WTC11 (cell line): ENCODE measurements around the gene AGA.

Source experiments
- ATF1 ChIP-seq: sonication (generic); formaldehyde crosslinking; IDR thresholded peaks from 2 replicates; pipeline ENCODE4 v1.8.1; 2023; ENCODE audit warnings: mild to moderate bottlenecking, moderate library complexity, missing genetic modification reagents
- E2F5 ChIP-seq: sonication (generic); formaldehyde crosslinking; IDR thresholded peaks from 2 replicates; pipeline ENCODE4 v1.8.1; 2022; ENCODE audit warnings: mild to moderate bottlenecking, moderate library complexity, missing genetic modification reagents
- JUN ChIP-seq: sonication (generic); formaldehyde crosslinking; IDR thresholded peaks from 2 replicates; pipeline ENCODE4 v1.8.0; 2023; ENCODE audit warnings: mild to moderate bottlenecking, missing genetic modification reagents
- TEAD4 ChIP-seq: sonication (generic); formaldehyde crosslinking; IDR thresholded peaks from 2 replicates; pipeline ENCODE4 v1.8.0; 2022; ENCODE audit warnings: mild to moderate bottlenecking, missing genetic modification reagents
- ZNF263 ChIP-seq: sonication (generic); formaldehyde crosslinking; IDR thresholded peaks from 2 replicates; pipeline ENCODE4 v1.8.1; 2022; ENCODE audit warnings: low read depth, mild to moderate bottlenecking, moderate library complexity, missing genetic modification reagents
- TF ChIP-seq, protein P1 (sequence below): sonication (generic); formaldehyde crosslinking; conservative IDR thresholded peaks from 2 replicates; pipeline ENCODE4 v1.8.1; 2023; ENCODE audit warnings: mild to moderate bottlenecking, low read depth, missing genetic modification reagents, moderate library complexity
- TF ChIP-seq, protein P2 (sequence below): fragments of 200-600 bp; IDR thresholded peaks from 2 replicates; pipeline ENCODE4 v1.8.0; 2022; ENCODE audit warnings: antibody characterized with exemption
- TF ChIP-seq, protein P3 (sequence below): sonication (generic); formaldehyde crosslinking; IDR thresholded peaks from 2 replicates; pipeline ENCODE4 v1.8.1; 2023; ENCODE audit warnings: mild to moderate bottlenecking, missing genetic modification reagents, moderate library complexity
- TF ChIP-seq, protein P4 (sequence below): sonication (generic); formaldehyde crosslinking; IDR thresholded peaks from 2 replicates; pipeline ENCODE4 v1.8.1; 2023; ENCODE audit warnings: mild to moderate bottlenecking, missing genetic modification reagents
- TF ChIP-seq, protein P5 (sequence below): fragments of 250-450 bp; sonication (Bioruptor Pico); conservative IDR thresholded peaks from 2 replicates; pipeline ENCODE4 v1.9.0; 2021; ENCODE audit warnings: mild to moderate bottlenecking

- TF ChIP-seq, protein P1, sequence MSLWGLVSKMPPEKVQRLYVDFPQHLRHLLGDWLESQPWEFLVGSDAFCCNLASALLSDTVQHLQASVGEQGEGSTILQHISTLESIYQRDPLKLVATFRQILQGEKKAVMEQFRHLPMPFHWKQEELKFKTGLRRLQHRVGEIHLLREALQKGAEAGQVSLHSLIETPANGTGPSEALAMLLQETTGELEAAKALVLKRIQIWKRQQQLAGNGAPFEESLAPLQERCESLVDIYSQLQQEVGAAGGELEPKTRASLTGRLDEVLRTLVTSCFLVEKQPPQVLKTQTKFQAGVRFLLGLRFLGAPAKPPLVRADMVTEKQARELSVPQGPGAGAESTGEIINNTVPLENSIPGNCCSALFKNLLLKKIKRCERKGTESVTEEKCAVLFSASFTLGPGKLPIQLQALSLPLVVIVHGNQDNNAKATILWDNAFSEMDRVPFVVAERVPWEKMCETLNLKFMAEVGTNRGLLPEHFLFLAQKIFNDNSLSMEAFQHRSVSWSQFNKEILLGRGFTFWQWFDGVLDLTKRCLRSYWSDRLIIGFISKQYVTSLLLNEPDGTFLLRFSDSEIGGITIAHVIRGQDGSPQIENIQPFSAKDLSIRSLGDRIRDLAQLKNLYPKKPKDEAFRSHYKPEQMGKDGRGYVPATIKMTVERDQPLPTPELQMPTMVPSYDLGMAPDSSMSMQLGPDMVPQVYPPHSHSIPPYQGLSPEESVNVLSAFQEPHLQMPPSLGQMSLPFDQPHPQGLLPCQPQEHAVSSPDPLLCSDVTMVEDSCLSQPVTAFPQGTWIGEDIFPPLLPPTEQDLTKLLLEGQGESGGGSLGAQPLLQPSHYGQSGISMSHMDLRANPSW (CRISPR knock-in tag) = no peak
- TF ChIP-seq, protein P2, sequence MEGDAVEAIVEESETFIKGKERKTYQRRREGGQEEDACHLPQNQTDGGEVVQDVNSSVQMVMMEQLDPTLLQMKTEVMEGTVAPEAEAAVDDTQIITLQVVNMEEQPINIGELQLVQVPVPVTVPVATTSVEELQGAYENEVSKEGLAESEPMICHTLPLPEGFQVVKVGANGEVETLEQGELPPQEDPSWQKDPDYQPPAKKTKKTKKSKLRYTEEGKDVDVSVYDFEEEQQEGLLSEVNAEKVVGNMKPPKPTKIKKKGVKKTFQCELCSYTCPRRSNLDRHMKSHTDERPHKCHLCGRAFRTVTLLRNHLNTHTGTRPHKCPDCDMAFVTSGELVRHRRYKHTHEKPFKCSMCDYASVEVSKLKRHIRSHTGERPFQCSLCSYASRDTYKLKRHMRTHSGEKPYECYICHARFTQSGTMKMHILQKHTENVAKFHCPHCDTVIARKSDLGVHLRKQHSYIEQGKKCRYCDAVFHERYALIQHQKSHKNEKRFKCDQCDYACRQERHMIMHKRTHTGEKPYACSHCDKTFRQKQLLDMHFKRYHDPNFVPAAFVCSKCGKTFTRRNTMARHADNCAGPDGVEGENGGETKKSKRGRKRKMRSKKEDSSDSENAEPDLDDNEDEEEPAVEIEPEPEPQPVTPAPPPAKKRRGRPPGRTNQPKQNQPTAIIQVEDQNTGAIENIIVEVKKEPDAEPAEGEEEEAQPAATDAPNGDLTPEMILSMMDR = no peak
- TF ChIP-seq JUN (CRISPR knock-in tag) (no peak), ATF1 (CRISPR knock-in tag) (no peak), TEAD4 (CRISPR knock-in tag) (no peak), ZNF263 (CRISPR knock-in tag) (no peak), E2F5 (CRISPR knock-in tag) (no peak)
- TF ChIP-seq, protein P3, sequence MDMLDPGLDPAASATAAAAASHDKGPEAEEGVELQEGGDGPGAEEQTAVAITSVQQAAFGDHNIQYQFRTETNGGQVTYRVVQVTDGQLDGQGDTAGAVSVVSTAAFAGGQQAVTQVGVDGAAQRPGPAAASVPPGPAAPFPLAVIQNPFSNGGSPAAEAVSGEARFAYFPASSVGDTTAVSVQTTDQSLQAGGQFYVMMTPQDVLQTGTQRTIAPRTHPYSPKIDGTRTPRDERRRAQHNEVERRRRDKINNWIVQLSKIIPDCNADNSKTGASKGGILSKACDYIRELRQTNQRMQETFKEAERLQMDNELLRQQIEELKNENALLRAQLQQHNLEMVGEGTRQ (CRISPR knock-in tag) = no peak
- TF ChIP-seq, protein P4, sequence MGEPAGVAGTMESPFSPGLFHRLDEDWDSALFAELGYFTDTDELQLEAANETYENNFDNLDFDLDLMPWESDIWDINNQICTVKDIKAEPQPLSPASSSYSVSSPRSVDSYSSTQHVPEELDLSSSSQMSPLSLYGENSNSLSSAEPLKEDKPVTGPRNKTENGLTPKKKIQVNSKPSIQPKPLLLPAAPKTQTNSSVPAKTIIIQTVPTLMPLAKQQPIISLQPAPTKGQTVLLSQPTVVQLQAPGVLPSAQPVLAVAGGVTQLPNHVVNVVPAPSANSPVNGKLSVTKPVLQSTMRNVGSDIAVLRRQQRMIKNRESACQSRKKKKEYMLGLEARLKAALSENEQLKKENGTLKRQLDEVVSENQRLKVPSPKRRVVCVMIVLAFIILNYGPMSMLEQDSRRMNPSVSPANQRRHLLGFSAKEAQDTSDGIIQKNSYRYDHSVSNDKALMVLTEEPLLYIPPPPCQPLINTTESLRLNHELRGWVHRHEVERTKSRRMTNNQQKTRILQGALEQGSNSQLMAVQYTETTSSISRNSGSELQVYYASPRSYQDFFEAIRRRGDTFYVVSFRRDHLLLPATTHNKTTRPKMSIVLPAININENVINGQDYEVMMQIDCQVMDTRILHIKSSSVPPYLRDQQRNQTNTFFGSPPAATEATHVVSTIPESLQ = no peak
- TF ChIP-seq, protein P5, sequence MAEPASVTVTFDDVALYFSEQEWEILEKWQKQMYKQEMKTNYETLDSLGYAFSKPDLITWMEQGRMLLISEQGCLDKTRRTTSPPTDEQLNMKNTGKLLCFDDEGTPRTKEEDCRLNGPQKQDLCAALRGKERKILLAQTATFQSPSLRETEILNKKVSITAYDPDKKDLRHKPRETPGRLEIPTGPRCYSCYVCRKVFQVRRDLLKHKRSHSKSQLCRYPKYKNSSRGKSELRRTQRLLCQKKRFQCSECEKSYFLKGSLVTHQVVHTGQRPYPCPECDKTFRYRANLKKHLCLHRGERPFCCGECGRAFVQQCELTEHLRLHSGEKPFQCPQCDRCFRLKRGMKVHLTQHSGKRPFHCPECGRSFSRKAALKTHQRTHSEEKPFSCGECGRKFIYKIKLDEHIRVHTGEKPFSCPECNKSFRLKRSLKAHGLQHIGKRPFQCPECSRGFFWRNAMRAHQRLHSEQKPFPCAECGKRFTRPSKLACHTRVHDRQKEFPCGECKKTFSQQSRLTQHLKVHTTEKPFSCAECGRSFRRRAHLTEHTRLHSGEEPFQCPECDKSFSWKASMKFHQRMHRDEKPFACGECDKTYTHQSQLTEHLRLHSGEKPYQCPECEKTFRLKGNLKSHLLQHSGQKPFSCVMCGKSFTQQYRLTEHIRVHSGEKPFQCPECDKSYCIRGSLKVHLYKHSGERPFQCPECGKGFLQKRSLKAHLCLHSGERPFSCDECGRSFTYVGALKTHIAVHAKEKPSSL (CRISPR knock-in tag) = no peak
These were observed 36.8 kb upstream of the AGA start for GRCh38 chr4:177479063-177479462.
